Lower lobe of right lung (tissue), 2 donors: ENCODE results near the gene EXOC4. TPM values are rescaled to one million over a fixed set of nuclear protein-coding genes. Genes with fewer than 3 reads are reported as not detected.

Experiments
- ATAC-seq, 2 donors: fragments of 200-7000 bp; cut with Tn5 transposase; one replicate each; pipeline ENCODE4 v1.9.1; 2020 to 2022; ENCODE audit warnings: mild to moderate bottlenecking in 2 of 2, moderate library complexity in 2 of 2
- DNase-seq: peaks from one replicate; pipeline ENCODE4 v3.0.0-alpha.2; 2020
- H3K27ac ChIP-seq: fragments of 200-600 bp; one replicate; pipeline ENCODE4 v1.8.0; 2022
- H3K27me3 ChIP-seq: fragments of 200-600 bp; one replicate; pipeline ENCODE4 v1.8.0; 2022; ENCODE audit warnings: low read depth
- H3K36me3 ChIP-seq: fragments of 200-600 bp; one replicate; pipeline ENCODE4 v1.8.0; 2022; ENCODE audit warnings: mild to moderate bottlenecking
- H3K4me1 ChIP-seq: fragments of 200-600 bp; one replicate; pipeline ENCODE4 v1.8.0; 2022
- H3K4me3 ChIP-seq: fragments of 200-600 bp; one replicate; pipeline ENCODE4 v1.8.0; 2022; ENCODE audit warnings: mild to moderate bottlenecking
- H3K9me3 ChIP-seq: fragments of 200-600 bp; one replicate; pipeline ENCODE4 v1.8.0; 2022
- intact Hi-C: fragments of 100-400 bp; cut with DNase I; formaldehyde crosslinking; loops from one replicate; pipeline ENCODE4 v1.11.0; 2022
- total RNA-seq: library from RNA; stranded (reverse); fragmentation: NEBNext Ultra II Directional; extraction: Animal tissue kit (Norgen Biotek cat#: 25700); gene quantifications from one replicate; pipeline ENCODE4 v1.2.1, GENCODE V29; 2021
- TF ChIP-seq, protein P1 (sequence below): fragments of 200-600 bp; IDR thresholded peaks from one replicate; pipeline ENCODE4 v1.8.0; 2022; ENCODE audit warnings: antibody characterized with exemption, mild to moderate bottlenecking
- donor health status: DM: no; HTN: yes; CAD: no; lungs with severe emphysema.

EXOC4 gene
- total RNA-seq, 1 donor from 2014 or later, result 80.2 TPM

DNA sequence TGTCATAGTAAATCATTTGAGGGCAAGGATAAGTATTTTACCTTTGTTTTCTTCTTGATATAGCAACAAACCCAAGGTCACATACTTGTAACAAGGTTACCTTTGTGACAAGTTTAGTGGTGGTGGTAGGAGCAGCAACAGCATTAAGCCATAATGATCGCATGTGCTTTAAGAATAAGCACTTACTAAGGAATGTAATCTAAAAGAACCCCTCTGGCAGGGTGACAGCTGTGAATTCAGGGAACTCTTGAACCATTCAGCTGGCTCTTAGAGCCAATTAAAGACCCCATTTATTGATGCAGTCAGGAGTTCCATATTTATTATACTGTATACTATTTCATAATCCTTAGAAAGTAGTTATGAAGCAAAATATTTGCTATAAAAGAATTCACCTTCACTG lies 370.8 kb downstream of the EXOC4 start:
- Histone ChIP-seq H3K27ac (no peak overlapping the region), H3K4me1 (no peaks in the 10 kb centered on the region), H3K4me3 (no peak overlapping the region), H3K9me3 (no peaks in the 10 kb centered on the region), H3K36me3 (no peaks in the 10 kb centered on the region), H3K27me3 (no peaks in the 10 kb centered on the region)
- no peak for ATAC-seq
- no peak for DNase-seq
- TF ChIP-seq, protein P1, sequence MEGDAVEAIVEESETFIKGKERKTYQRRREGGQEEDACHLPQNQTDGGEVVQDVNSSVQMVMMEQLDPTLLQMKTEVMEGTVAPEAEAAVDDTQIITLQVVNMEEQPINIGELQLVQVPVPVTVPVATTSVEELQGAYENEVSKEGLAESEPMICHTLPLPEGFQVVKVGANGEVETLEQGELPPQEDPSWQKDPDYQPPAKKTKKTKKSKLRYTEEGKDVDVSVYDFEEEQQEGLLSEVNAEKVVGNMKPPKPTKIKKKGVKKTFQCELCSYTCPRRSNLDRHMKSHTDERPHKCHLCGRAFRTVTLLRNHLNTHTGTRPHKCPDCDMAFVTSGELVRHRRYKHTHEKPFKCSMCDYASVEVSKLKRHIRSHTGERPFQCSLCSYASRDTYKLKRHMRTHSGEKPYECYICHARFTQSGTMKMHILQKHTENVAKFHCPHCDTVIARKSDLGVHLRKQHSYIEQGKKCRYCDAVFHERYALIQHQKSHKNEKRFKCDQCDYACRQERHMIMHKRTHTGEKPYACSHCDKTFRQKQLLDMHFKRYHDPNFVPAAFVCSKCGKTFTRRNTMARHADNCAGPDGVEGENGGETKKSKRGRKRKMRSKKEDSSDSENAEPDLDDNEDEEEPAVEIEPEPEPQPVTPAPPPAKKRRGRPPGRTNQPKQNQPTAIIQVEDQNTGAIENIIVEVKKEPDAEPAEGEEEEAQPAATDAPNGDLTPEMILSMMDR, result no peak
- intact Hi-C loops, result no loop called here

DNA sequence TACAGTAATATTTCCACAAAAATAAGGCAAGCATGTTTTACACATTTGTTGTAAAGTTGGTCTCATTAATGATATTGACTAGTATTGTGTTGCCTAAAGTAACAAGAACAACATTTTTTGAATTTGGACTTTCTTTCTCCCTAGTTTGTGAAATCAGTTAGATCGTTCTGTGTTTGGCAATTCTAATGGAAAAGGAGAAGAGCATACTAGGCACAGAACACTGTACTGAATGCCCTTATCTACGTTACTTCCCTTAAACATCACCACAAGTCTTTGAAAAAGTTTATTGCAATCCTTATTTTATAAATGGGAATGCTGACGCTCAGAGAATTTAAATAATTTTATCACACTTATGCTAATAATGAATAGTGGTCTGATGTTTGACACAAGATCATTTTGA lies 372.2 kb downstream of the EXOC4 start:
- no peak for DNase-seq
- TF ChIP-seq, protein P1, result no peak
- no peak overlapping the region for H3K27ac ChIP-seq
- intact Hi-C loops, result no loop called here
- H3K9me3 ChIP-seq, result no peaks in the 10 kb centered on the region
- H3K4me1 ChIP-seq, result no peaks in the 10 kb centered on the region
- H3K27me3 ChIP-seq, result no peaks in the 10 kb centered on the region
- peaks cover 3% of the 10 kb centered on the region for H3K36me3 ChIP-seq
- H3K4me3 ChIP-seq, result no peak overlapping the region
- ATAC-seq, result no peak

DNA sequence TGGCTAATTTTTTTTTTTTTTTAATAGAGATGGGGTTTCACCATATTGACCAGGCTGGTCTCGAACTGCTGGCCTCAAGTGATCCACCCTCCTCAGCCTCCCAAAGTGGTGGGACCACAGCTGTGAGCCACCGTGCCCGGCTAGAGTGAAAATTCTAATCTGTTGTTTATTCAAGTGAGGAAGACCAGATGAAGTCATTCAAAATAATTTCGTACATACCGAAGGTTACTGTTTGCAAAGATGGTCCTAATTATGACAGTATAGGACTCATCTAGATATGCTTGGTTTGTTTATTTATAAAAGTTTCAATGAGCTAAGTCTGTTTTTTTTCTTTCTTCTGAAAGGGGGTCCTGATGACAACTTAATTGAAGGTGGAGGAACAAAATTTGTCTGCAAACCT lies 376.8 kb downstream of the EXOC4 start:
- DNase-seq, result no peak
- no peak for ATAC-seq
- no peaks in the 10 kb centered on the region for H3K27me3 ChIP-seq
- no peaks in the 10 kb centered on the region for H3K4me1 ChIP-seq
- peaks cover 10% of the 10 kb centered on the region for H3K36me3 ChIP-seq
- intact Hi-C loops, result no loop called here
- TF ChIP-seq, protein P1, result no peak
- H3K27ac ChIP-seq, result no peak overlapping the region
- H3K9me3 ChIP-seq, result peaks cover 5% of the 10 kb centered on the region
- no peak overlapping the region for H3K4me3 ChIP-seq

DNA sequence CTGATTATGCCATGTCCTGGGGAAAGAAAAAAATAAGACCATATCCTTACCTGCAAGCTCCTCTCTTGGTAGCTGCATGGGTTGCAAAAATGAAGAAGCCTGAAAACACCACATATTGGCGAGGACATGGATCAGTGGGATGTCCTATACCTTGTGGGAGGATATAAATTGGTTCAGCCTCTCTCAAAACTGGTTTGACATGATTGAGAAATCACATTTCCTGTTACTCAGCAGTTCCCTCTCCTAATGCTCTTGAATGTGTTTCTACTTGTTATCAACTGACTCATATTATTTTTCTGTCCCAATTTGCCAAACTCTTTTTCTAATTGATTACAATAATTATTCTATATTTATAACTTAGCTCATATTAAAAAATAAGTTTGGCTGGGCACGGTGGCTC lies 380.2 kb downstream of the EXOC4 start:
- ATAC-seq, result peak; percentile 42 to 76
- Histone ChIP-seq H3K4me1 (no peaks in the 10 kb centered on the region), H3K9me3 (peaks cover 5% of the 10 kb centered on the region), H3K36me3 (peaks cover 10% of the 10 kb centered on the region), H3K27me3 (no peaks in the 10 kb centered on the region), H3K4me3 (no peak overlapping the region), H3K27ac (no peak overlapping the region)
- intact Hi-C loops, result no loop called here
- no peak for DNase-seq
- TF ChIP-seq, protein P1, result no peak

DNA sequence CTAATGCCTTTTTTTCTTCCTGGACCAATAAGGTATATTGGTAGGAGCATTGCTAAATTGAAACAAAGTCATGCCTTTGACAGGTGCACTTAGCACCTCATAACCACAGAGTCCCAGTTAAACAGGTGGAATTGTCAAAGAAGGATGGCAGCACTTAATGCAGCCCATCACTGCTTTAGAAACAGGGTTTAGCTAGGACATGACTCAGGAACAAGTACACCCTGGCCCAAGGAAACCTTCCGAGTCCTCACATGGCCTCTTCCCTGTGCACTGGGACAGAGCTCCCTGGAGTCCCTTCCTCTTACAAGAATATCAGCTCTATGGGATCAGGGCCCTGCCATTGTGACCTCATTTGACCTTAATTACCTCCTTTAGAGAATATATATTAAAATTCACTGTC lies 382.7 kb downstream of the EXOC4 start:
- intact Hi-C loops, result no loop called here
- TF ChIP-seq, protein P1, result no peak
- peaks cover 5% of the 10 kb centered on the region for H3K9me3 ChIP-seq
- H3K4me3 ChIP-seq, result no peak overlapping the region
- DNase-seq, result no peak
- H3K27ac ChIP-seq, result no peak overlapping the region
- no peaks in the 10 kb centered on the region for H3K27me3 ChIP-seq
- no peaks in the 10 kb centered on the region for H3K4me1 ChIP-seq
- ATAC-seq, result no peak
- H3K36me3 ChIP-seq, result peaks cover 2% of the 10 kb centered on the region

DNA sequence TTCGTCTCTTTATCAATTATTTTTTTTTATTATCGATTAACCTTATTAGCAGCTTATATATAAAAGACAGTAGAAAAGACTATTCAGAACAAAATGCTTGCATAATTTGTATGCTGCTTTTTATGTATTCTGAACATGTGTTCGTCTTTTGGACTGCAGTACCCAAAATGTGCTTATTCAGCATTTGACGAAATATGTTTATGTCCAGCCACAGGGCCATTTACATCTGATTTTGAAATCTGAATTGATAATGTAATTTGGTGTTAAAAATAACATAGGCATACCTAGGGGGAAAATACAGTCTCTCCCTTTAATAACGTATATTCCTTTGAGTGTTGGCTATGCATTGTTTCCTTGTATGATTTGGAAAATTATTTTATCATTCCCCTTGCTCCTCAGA lies 386.0 kb downstream of the EXOC4 start:
- Histone ChIP-seq H3K27me3 (no peaks in the 10 kb centered on the region), H3K4me3 (no peak overlapping the region), H3K36me3 (no peaks in the 10 kb centered on the region), H3K27ac (no peak overlapping the region), H3K9me3 (peaks cover 2% of the 10 kb centered on the region), H3K4me1 (no peaks in the 10 kb centered on the region)
- intact Hi-C loops, result no loop called here
- DNase-seq (no peak), ATAC-seq (no peak)
- TF ChIP-seq, protein P1, result no peak
